ENCODE measurements around the gene SRP54.
"Not testable (repeated sequence)": the region's sequence is repeated elsewhere in the genome, so short reads cannot be mapped to it uniquely, and the experiment has no call there.

SRP54 gene

GRCh38 chr14:35020713-35021112, 37.9 kb downstream of the SRP54 start:
- no peak overlapping the region for H3K4me3 ChIP-seq (ENCODE audit: low read depth, low read length)
- H3K9ac ChIP-seq: no peak overlapping the region
- peaks cover 4% of the 10 kb centered on the region for H3K4me1 ChIP-seq
- no peak overlapping the region for H3K4me2 ChIP-seq (ENCODE audit: low read length)
- no peaks in the 10 kb centered on the region for H3K36me3 ChIP-seq (ENCODE audit: control insufficient read depth, insufficient read depth, low read length)
- no peak overlapping the region for H3K27ac ChIP-seq
- no peaks in the 10 kb centered on the region for H3K27me3 ChIP-seq (ENCODE audit: control insufficient read depth, insufficient read depth, low read length)
- H3K79me2 ChIP-seq: no peaks in the 10 kb centered on the region
- no peak for TF ChIP-seq CTCF (IDR thresholded peaks at IDR 0.05)
- H2AFZ ChIP-seq: no peak overlapping the region
- H3K9me3 ChIP-seq (ENCODE audit: control insufficient read depth, low read length): no peaks in the 10 kb centered on the region

GRCh38 chr14:35028435-35028834, 45.6 kb downstream of the SRP54 start:
- Histone ChIP-seq H3K27ac (no peak overlapping the region), H3K4me2 (ENCODE audit: low read length) (no peak overlapping the region), H3K27me3 (ENCODE audit: control insufficient read depth, insufficient read depth, low read length) (no peaks in the 10 kb centered on the region), H3K9me3 (ENCODE audit: control insufficient read depth, low read length) (no peaks in the 10 kb centered on the region), H3K9ac (no peak overlapping the region), H3K4me1 (peaks cover 4% of the 10 kb centered on the region), H3K4me3 (ENCODE audit: low read depth, low read length) (no peak overlapping the region), H3K36me3 (ENCODE audit: control insufficient read depth, insufficient read depth, low read length) (no peaks in the 10 kb centered on the region), H2AFZ (no peak overlapping the region), H3K79me2 (no peaks in the 10 kb centered on the region)
- no peak for TF ChIP-seq CTCF (IDR thresholded peaks at IDR 0.05)

- Histone ChIP-seq H3K27ac (no peak overlapping the region), H3K27me3 (ENCODE audit: control insufficient read depth, insufficient read depth, low read length) (no peaks in the 10 kb centered on the region), H3K36me3 (ENCODE audit: control insufficient read depth, insufficient read depth, low read length) (no peaks in the 10 kb centered on the region)
Observed at GRCh38 chr14:35032562-35032961, 49.8 kb downstream of the SRP54 start.

GRCh38 chr14:35034440-35034833, 51.6 kb downstream of the SRP54 start:
- no peaks in the 10 kb centered on the region for H3K36me3 ChIP-seq (ENCODE audit: control insufficient read depth, insufficient read depth, low read length)
- no peak overlapping the region for H3K4me2 ChIP-seq (ENCODE audit: low read length)
- no peaks in the 10 kb centered on the region for H3K79me2 ChIP-seq
- H3K27me3 ChIP-seq (ENCODE audit: control insufficient read depth, insufficient read depth, low read length): no peaks in the 10 kb centered on the region
- H2AFZ ChIP-seq: no peak overlapping the region
- H3K9ac ChIP-seq: no peak overlapping the region
- H3K27ac ChIP-seq: no peak overlapping the region
- TF ChIP-seq CTCF (IDR thresholded peaks at IDR 0.05): no peak
- H3K4me3 ChIP-seq (ENCODE audit: low read depth, low read length): no peak overlapping the region
- H3K4me1 ChIP-seq: no peaks in the 10 kb centered on the region
- H3K9me3 ChIP-seq (ENCODE audit: control insufficient read depth, low read length): no peaks in the 10 kb centered on the region

More at GRCh38 chr14:35032562-35032961, 49.8 kb downstream of the SRP54 start:
- Histone ChIP-seq H2AFZ (no peak overlapping the region), H3K4me3 (ENCODE audit: low read depth, low read length) (no peak overlapping the region), H3K9me3 (ENCODE audit: control insufficient read depth, low read length) (no peaks in the 10 kb centered on the region), H3K79me2 (no peaks in the 10 kb centered on the region), H3K4me2 (ENCODE audit: low read length) (no peak overlapping the region), H3K9ac (no peak overlapping the region), H3K4me1 (no peaks in the 10 kb centered on the region)
- no peak for TF ChIP-seq CTCF (IDR thresholded peaks at IDR 0.05)

- not testable (repeated sequence) for H3K27ac ChIP-seq; H3K36me3 ChIP-seq (ENCODE audit: control insufficient read depth, insufficient read depth, low read length); H3K27me3 ChIP-seq (ENCODE audit: control insufficient read depth, insufficient read depth, low read length); H3K9me3 ChIP-seq (ENCODE audit: control insufficient read depth, low read length); H2AFZ ChIP-seq; H3K9ac ChIP-seq; H3K4me2 ChIP-seq (ENCODE audit: low read length); H3K4me3 ChIP-seq (ENCODE audit: low read depth, low read length); H3K4me1 ChIP-seq; H3K79me2 ChIP-seq
Observed at GRCh38 chr14:35034944-35035554, 52.3 kb downstream of the SRP54 start.

- not testable (repeated sequence) for H3K79me2 ChIP-seq; H2AFZ ChIP-seq; H3K4me2 ChIP-seq (ENCODE audit: low read length); H3K27ac ChIP-seq; H3K36me3 ChIP-seq (ENCODE audit: control insufficient read depth, insufficient read depth, low read length); H3K4me3 ChIP-seq (ENCODE audit: low read depth, low read length); H3K9me3 ChIP-seq (ENCODE audit: control insufficient read depth, low read length); H3K4me1 ChIP-seq; H3K27me3 ChIP-seq (ENCODE audit: control insufficient read depth, insufficient read depth, low read length); H3K9ac ChIP-seq
Observed at GRCh38 chr14:35038312-35038711, 55.5 kb downstream of the SRP54 start.

Measured in parathyroid adenoma (tissue), 2 donors.